ENCODE results near the gene ATXN7L1. TPM values are rescaled to one million over a fixed set of nuclear protein-coding genes. Genes with fewer than 3 reads are reported as not detected.

ATXN7L1 gene
- total RNA-seq, 4 donors from 2014 or later: 8.1 to 13.5 (median 9.1) TPM

- intact Hi-C loops (cut with DNase I; ENCODE audit: low total_unique reads): no loop called here
- 84 to 88% methylated on average over 7 of the region's 7 CpGs for WGBS, 2 donors
- DNase-seq (ENCODE audit: low spot score in 2 of 2): no peak
- TF ChIP-seq POLR2A (IDR thresholded peaks at IDR 0.05): no peak
- H3K4me3 ChIP-seq (ENCODE audit: low read depth, poor library complexity, severe bottlenecking): no peak overlapping the region
Observed at GRCh38 chr7:105647591-105647990, 228.8 kb downstream of the ATXN7L1 start.

- no peak overlapping the region for H3K4me3 ChIP-seq (ENCODE audit: low read depth, poor library complexity, severe bottlenecking)
- no peak for DNase-seq (ENCODE audit: low spot score in 2 of 2)
- TF ChIP-seq CTCF (IDR thresholded peaks at IDR 0.05): no peak
- TF ChIP-seq POLR2A (IDR thresholded peaks at IDR 0.05): no peak
- 84 to 88% methylated on average over 3 of the region's 3 CpGs for WGBS, 2 donors
- intact Hi-C loops (cut with DNase I; ENCODE audit: low total_unique reads): no loop called here
Observed at GRCh38 chr7:105644937-105645336, 231.5 kb downstream of the ATXN7L1 start.

GRCh38 chr7:105643851-105644250 is 232.5 kb downstream of the ATXN7L1 start:
- no peak overlapping the region for H3K4me3 ChIP-seq (ENCODE audit: low read depth, poor library complexity, severe bottlenecking)
- intact Hi-C loops (cut with DNase I; ENCODE audit: low total_unique reads): no loop called here
- WGBS, 2 donors: 95% methylated on average over 1 of the region's 1 CpG
- DNase-seq (ENCODE audit: low spot score in 2 of 2): no peak
- TF ChIP-seq POLR2A (IDR thresholded peaks at IDR 0.05) (no peak), CTCF (IDR thresholded peaks at IDR 0.05) (no peak)

- intact Hi-C loops (cut with DNase I; ENCODE audit: low total_unique reads): no loop called here
- DNase-seq (ENCODE audit: low spot score in 2 of 2): no peak
- WGBS, 2 donors: 72 to 77% methylated on average over 10 to 15 of the region's 15 CpGs
- TF ChIP-seq POLR2A (IDR thresholded peaks at IDR 0.05): no peak
- no peak for TF ChIP-seq CTCF (IDR thresholded peaks at IDR 0.05)
- H3K4me3 ChIP-seq (ENCODE audit: low read depth, poor library complexity, severe bottlenecking): no peak overlapping the region
Observed at GRCh38 chr7:105643384-105643783, 233.0 kb downstream of the ATXN7L1 start.

- DNase-seq (ENCODE audit: low spot score in 2 of 2): no peak
Observed at GRCh38 chr7:105642264-105642663, 234.1 kb downstream of the ATXN7L1 start.

More at GRCh38 chr7:105642264-105642663, 234.1 kb downstream of the ATXN7L1 start:
- H3K4me3 ChIP-seq (ENCODE audit: low read depth, poor library complexity, severe bottlenecking): no peak overlapping the region
- TF ChIP-seq CTCF (IDR thresholded peaks at IDR 0.05): no peak
- 73 to 92% methylated on average over 4 to 7 of the region's 7 CpGs for WGBS, 2 donors
- intact Hi-C loops (cut with DNase I; ENCODE audit: low total_unique reads): no loop called here
